Sigmoid colon (tissue), 4 donors: ENCODE measurements around the gene EMILIN2.

Experiments used
- CTCF ChIP-seq, 4 experiments: fragments of 450-650 bp in 3 of 4; fragments of 200-600 bp in 1 of 4; IDR thresholded peaks; one replicate each; pipeline ENCODE4 v1.5.1; 2016 to 2019; ENCODE audit warnings: antibody characterized with exemption in 4 of 4, mild to moderate bottlenecking in 3 of 4, moderate library complexity in 2 of 4
- EP300 ChIP-seq, 4 donors: sonication (generic); formaldehyde crosslinking; IDR thresholded peaks; one replicate each; pipeline ENCODE4 v1.6.1; 2017; ENCODE audit warnings: antibody characterized with exemption in 4 of 4

DNA sequence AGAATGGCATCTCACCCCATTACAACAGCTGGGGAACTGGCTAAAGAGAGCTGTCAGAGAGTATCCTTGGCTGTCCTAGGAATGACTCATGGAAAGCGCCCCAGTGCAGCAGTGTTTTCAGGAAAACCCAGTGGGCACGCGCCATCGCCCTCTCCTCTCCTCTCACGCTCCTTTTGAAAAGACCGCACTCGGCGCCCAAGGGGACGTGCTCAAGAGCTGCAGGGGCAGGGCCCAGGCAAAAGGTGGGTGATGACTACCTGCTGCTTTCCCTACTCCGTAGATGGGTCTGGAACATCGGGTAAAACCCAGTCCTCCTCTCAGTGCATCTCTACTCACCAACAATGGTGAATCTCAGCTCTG is 68.1 kb downstream of the EMILIN2 start:
- TF ChIP-seq EP300 (IDR thresholded peaks at IDR 0.05), result no peak
- no peak for TF ChIP-seq CTCF (IDR thresholded peaks at IDR 0.05)
